Stimulated activated CD8-positive, alpha-beta memory T cell treated with anti-CD3 and anti-CD28 coated beads, Interleukin-4, amount 100 ng/mL, for 48 hours (primary cell): Measurements from ENCODE around the gene HIVEP1.

Source experiments
- DNase-seq: peaks from one replicate; pipeline ENCODE4 v3.0.0-alpha.2; 2020

Gene HIVEP1

GRCh38 chr6:12020187-12020791, 8.2 kb downstream of the HIVEP1 start:
- no peak for DNase-seq

DNA sequence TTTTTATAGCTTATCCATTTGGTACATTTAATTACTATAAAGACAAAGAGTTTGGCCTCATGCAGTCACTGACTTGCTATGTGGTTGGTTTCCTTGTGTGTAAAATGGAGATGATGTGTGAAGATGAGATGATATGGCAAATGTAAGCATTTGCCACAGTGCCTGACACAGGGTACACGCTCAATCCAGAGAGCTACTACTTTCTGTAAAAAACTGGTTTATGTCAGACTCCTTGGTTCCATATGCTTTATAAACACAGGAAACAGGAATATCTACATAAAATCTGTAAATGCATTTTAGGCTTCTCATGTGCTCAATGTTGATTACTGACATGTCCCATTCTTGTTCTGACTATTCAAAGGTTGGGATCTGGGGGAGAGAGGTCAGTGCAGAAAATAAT, 10.4 kb downstream of the HIVEP1 start:
- DNase-seq, result no peak

GRCh38 chr6:12022953-12023388, 10.9 kb downstream of the HIVEP1 start:
- DNase-seq, result no peak

- DNase-seq, result no peak
Observed at GRCh38 chr6:12024216-12024615, 12.1 kb downstream of the HIVEP1 start.

- no peak for DNase-seq
Observed at GRCh38 chr6:12024699-12025434, 12.8 kb downstream of the HIVEP1 start.

DNA sequence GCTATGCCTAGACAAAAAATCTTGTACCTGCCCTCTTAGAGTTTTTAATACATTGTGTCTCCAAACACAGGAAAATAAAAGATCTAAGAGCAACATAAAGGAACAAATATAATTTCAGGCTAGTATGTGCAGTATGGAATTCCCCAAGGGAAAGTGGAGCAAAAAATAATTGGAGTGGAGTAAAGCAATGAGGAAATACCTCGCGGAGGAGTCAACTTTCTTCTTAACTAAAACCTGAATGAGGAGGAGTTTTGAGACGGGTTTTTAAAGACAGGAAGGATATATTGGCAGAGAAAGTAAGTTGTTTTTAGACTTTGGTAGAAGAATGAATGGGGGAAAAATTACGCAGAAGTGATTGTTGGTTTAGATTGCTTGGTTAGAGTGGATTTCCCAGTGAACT, 14.0 kb downstream of the HIVEP1 start:
- no peak for DNase-seq

- DNase-seq, result no peak
Observed at GRCh38 chr6:12026833-12027232, 14.7 kb downstream of the HIVEP1 start.

DNA sequence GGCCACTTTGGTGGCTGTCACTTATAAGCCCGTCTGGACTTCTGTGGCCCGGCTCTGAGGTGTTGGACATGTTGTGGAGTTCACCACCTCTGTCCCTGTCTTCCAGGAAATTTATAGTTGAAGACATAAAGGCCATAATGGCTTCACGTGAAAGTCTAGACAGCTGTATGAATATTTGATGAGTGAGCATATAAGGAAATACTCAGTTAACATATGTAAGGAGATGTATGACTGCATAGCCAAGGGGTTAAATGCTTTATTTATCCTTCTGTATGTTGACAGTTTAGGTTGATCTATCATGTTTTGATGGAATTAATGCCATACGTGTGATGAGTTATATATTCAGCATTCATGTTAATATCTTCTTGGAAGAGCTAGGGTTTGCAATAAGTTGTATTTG, 16.1 kb downstream of the HIVEP1 start:
- no peak for DNase-seq

- no peak for DNase-seq
Observed at GRCh38 chr6:12029979-12030737, 18.0 kb downstream of the HIVEP1 start.

GRCh38 chr6:12030993-12031550, 19.0 kb downstream of the HIVEP1 start:
- DNase-seq, result no peak

- no peak for DNase-seq
Observed at GRCh38 chr6:12032783-12033573, 20.9 kb downstream of the HIVEP1 start.

- DNase-seq, result no peak
Observed at GRCh38 chr6:12033770-12034169, 21.7 kb downstream of the HIVEP1 start.

DNA sequence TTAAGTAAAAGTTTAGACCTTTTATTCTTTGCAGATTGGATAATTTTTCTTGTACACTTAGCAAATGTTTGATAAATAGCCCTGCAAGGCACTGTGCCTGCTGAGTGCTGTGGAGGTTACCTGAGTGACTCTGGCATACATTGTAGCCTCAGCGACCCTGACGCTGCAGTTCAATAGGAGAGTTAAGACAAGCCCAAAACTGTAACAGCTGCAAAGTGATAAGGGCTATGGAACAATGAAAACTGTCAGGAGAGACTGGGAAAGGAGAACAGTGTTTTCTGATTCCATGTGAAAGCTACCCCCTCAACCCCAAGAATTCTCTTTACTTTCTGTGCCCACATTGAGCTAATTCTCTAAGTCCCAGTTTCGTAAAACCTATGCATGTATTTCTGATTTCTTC, 22.2 kb downstream of the HIVEP1 start:
- DNase-seq, result no peak

- no peak for DNase-seq
Observed at GRCh38 chr6:12034837-12035236, 22.7 kb downstream of the HIVEP1 start.

GRCh38 chr6:12036766-12037165, 24.7 kb downstream of the HIVEP1 start:
- no peak for DNase-seq

- no peak for DNase-seq
Observed at GRCh38 chr6:12037798-12038197, 25.7 kb downstream of the HIVEP1 start.

DNA sequence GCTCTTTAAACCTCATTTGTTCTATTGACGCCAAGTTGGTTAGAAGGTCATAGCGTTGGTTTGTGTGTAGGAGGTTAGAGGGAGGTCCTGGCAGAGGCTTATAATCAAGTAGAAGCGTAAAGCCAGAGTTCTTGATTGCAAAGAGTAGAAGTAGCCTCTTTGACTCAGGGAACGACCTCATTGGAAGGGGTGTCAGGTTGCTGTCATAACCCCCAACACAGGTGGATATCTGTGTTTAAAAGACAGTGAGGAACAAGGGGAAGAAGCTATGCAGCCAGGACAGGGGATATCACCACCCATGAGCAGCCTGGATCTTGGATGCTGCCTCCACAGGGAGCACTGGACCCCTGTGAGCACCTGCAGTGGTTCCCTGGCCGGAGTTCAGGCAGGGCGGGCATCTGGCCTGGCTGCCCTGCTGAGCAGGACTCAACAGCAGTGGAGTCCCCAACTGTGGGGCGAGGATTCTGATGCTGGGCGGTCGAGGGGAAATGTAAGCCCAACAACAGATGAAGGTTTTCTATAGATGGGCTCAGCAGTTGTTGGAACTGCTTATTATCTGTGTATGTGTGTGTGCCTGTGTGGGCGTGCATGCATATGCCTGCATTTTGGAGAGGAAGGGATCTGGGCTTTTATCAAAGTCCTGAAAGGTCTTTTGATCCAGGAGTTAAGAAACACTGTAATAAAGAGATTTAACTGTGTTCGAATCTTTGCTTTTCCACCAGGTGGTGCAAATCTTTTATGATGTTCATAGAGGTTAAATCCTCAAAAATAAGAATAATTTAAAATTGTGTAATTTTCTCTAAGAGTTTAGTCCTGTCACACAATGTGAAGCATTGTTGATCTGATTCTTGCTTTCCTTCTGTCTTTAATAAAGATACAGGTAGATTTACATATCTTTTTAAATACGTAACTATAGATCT, 27.7 kb downstream of the HIVEP1 start:
- DNase-seq, result no peak

DNA sequence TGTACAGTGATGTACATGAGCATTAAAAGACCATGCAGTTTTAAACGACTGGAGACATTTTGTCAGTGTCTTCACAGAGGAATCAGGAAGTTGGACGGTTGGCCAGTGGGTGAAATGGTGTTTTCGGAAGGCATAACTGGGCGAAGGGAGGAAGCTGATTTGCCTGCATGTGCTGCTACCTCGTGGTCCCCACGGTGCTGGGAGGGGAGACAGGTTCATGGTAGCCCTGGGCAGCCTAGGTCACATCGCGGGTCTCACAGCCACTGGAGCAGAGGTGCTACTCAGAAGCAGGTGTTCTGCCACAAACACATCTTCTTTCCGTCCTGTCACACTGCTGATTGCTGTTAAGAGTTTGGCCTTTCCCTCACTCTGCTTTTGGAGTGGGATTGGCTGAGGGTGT, 35.2 kb downstream of the HIVEP1 start:
- no peak for DNase-seq

DNA sequence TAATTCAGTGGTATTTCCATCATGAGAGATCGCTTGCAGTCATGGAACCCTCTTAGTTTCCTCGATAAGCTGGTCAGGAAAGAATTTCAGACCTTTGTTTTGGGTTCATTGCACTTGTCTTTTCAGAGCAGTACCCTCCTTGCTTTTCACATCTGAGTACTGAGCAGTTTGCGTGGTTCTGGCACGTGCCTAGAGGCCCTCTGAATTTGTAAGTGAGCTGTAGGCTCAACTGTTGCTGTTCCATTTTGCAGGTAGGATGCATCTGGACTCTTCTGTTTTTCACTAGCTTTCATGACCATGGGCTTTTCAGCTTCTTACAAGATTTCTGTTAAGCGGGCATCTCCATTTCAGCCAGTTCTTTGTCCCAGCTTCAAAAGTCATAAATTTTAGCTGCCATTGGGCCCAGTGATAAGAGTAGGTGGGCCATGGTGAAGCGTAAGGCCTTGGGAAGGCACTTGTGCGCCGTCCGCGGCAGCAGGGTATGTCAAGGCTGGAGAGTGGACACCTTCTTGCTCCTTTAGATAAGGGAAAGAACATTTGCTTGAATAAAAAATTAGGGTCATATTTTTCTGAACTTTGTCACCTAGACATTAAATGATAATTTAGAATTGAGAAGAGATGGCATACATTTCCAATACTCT, 35.8 kb downstream of the HIVEP1 start:
- no peak for DNase-seq

DNA sequence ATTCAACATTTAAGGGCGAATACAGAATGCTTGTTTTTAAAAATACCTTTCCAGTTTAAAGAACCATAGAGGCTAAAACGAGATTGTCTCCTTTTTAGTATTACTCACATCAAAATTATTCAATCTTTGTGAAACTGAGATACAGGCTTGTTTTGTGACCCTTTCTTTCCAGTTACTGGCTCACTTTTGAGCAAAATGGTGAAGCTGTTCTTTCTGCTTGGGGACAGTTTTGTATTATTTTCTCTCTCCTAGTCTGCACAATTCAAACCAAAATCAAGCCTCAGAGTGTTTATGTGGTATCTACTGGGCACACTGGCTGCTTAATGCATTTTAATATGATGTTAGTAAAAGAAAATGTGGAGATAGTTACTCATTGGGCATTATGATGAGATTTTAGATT, 36.5 kb downstream of the HIVEP1 start:
- no peak for DNase-seq

- no peak for DNase-seq
Observed at GRCh38 chr6:12049165-12049564, 37.1 kb downstream of the HIVEP1 start.
